K562 (cell line): ENCODE data around the gene GGA2. TPM values are rescaled to one million over a fixed set of nuclear protein-coding genes. Genes with fewer than 3 reads are reported as not detected.

Experiments used
- CXXC5 ChIP-seq: fragments of 250-450 bp; sonication (Bioruptor Pico); IDR thresholded peaks from 2 replicates; pipeline ENCODE4 v1.8.0; 2022; ENCODE audit warnings: inconsistent platforms, mild to moderate bottlenecking, moderate library complexity
- EP400 ChIP-seq: fragments of 450-650 bp; IDR thresholded peaks from 2 replicates; pipeline ENCODE4 v1.6.1; 2017; ENCODE audit warnings: antibody characterized with exemption, mild to moderate bottlenecking, moderate library complexity
- EWSR1 ChIP-seq: fragments of 450-650 bp; IDR thresholded peaks from 2 replicates; pipeline ENCODE4 v1.6.1; 2018; ENCODE audit warnings: borderline replicate concordance, mild to moderate bottlenecking, low read depth, moderate library complexity; ENCODE audit not compliant: partially characterized antibody
- FOXK1 ChIP-seq: sonication (generic); formaldehyde crosslinking; IDR thresholded peaks from 2 replicates; pipeline ENCODE4 v1.8.0; 2022; ENCODE audit warnings: missing genetic modification reagents, mild to moderate bottlenecking, borderline replicate concordance
- GTF2A2 ChIP-seq: IDR thresholded peaks from 2 replicates; pipeline ENCODE4 v1.6.1; 2016; ENCODE audit warnings: mild to moderate bottlenecking, missing genetic modification characterization, missing compliant biosample characterization
- HNRNPL ChIP-seq: fragments of 200-400 bp; formaldehyde crosslinking; IDR thresholded peaks from 2 replicates; pipeline ENCODE4 v1.6.1; 2017; ENCODE audit warnings: low read depth, mild to moderate bottlenecking, low read length
- IFI16 ChIP-seq: fragments of 250-450 bp; sonication (Bioruptor Pico); IDR thresholded peaks from 2 replicates; pipeline ENCODE4 v2.1.2; 2022; ENCODE audit warnings: mild to moderate bottlenecking, inconsistent platforms
- KDM1A ChIP-seq, 2 experiments: fragments of 450-650 bp; IDR thresholded peaks; 2 replicates each; pipeline ENCODE4 v1.6.1; 2016; ENCODE audit warnings: mild to moderate bottlenecking in 2 of 2
- KLF13 ChIP-seq: fragments of 450-650 bp; IDR thresholded peaks from 2 replicates; pipeline ENCODE4 v1.6.1; 2016; ENCODE audit warnings: missing genetic modification characterization, low read depth, mild to moderate bottlenecking, missing compliant biosample characterization, moderate library complexity, borderline replicate concordance
- MBD2 ChIP-seq: sonication (generic); IDR thresholded peaks from 2 replicates; pipeline ENCODE4 v1.6.1; 2016; ENCODE audit warnings: low read depth, borderline replicate concordance
- MCM5 ChIP-seq: fragments of 450-650 bp; IDR thresholded peaks from 2 replicates; pipeline ENCODE4 v1.6.1; 2016; ENCODE audit warnings: low read depth
- MEIS2 ChIP-seq: fragments of 450-650 bp; IDR thresholded peaks from 2 replicates; pipeline ENCODE4 v1.6.1; 2014; ENCODE audit warnings: mild to moderate bottlenecking; ENCODE audit not compliant: partially characterized antibody
- NCOA1 ChIP-seq: fragments of 450-650 bp; IDR thresholded peaks from 2 replicates; pipeline ENCODE4 v1.6.1; 2016; ENCODE audit warnings: low read depth
- NCOA2 ChIP-seq, 2 experiments: fragments of 450-650 bp; IDR thresholded peaks; 2 replicates each; pipeline ENCODE4 v1.6.1; 2018; ENCODE audit warnings: mild to moderate bottlenecking in 2 of 2, moderate library complexity in 1 of 2; ENCODE audit not compliant: partially characterized antibody in 2 of 2
- RAD21 ChIP-seq, 2 experiments: fragments of 250-450 bp in 1 of 2; fragments of 450-650 bp in 1 of 2; sonication (Bioruptor Pico) in 1 of 2; formaldehyde crosslinking in 1 of 2; IDR thresholded peaks in 1 of 2; conservative IDR thresholded peaks in 1 of 2; 2 replicates each; pipeline versions ENCODE4 v1.4.0 to v1.8.0; 2020 to 2022; ENCODE audit warnings: mild to moderate bottlenecking in 2 of 2, moderate library complexity in 1 of 2
- RBBP5 ChIP-seq: fragments of 200-600 bp; sonication (generic); IDR thresholded peaks from 2 replicates; pipeline ENCODE4 v1.6.1; 2012; ENCODE audit warnings: borderline replicate concordance, mild to moderate bottlenecking, low read length, control low read depth, inconsistent platforms; ENCODE audit not compliant: insufficient read depth, poor library complexity, severe bottlenecking
- RCOR1 ChIP-seq, 2 experiments: IDR thresholded peaks; 2 replicates each; pipeline ENCODE4 v1.6.1; 2012; ENCODE audit warnings: low read depth in 2 of 2, low read length in 2 of 2, borderline replicate concordance in 1 of 2, improper control_type of control experiment in 1 of 2
- SRSF9 ChIP-seq: fragments of 200-400 bp; formaldehyde crosslinking; IDR thresholded peaks from 2 replicates; pipeline ENCODE4 v1.6.1; 2017; ENCODE audit warnings: low read depth, low read length, borderline replicate concordance
- ZC3H4 ChIP-seq: sonication (generic); formaldehyde crosslinking; IDR thresholded peaks from 2 replicates; pipeline ENCODE4 v1.9.0; 2021; ENCODE audit warnings: missing genetic modification reagents, borderline replicate concordance
- ZEB2 ChIP-seq: fragments of 450-650 bp; IDR thresholded peaks from 2 replicates; pipeline ENCODE4 v1.6.1; 2016
- ZNF134 ChIP-seq: fragments of 250-450 bp; sonication (Bioruptor Pico); conservative IDR thresholded peaks from 2 replicates; pipeline ENCODE4 v1.4.0; 2020
- ZNF717 ChIP-seq: fragments of 250-450 bp; sonication (Bioruptor Pico); IDR thresholded peaks from 2 replicates; pipeline ENCODE4 v1.5.0; 2021
- polyA plus RNA-seq, 8 experiments: library from polyadenylated mRNA; depleted of rRNA in 4 of 8; stranded (reverse) in 5 of 8; unstranded in 3 of 8; fragments of >200 nt; fragmentation: Nextera tagmentation in 2 of 8; fragmentation: Illumina TruSeq in 1 of 8; extraction: Ambion mirVana in 2 of 8; extraction: Trizol in 1 of 8; gene quantifications; 2 replicates each; pipeline versions ENCODE4 v1.2.1 to v1.2.3, GENCODE V29; 2011 to 2014; ENCODE audit warnings: inconsistent platforms in 1 of 8, missing spikeins in 1 of 8
- total RNA-seq, 7 experiments: library from RNA; depleted of rRNA in 6 of 7; stranded (reverse); fragments of >200 nt in 6 of 7; fragmentation: Illumina TruSeq in 2 of 7; extraction: Trizol in 2 of 7; gene quantifications; 2 replicates each; pipeline versions ENCODE4 v1.2.1 to v1.2.3, GENCODE V29; 2011 to 2021; ENCODE audit warnings: low replicate concordance in 1 of 7
- TF ChIP-seq, protein P1 (sequence below): fragments of 250-450 bp; sonication (Bioruptor Pico); IDR thresholded peaks from 2 replicates; pipeline ENCODE4 v1.8.0; 2021; ENCODE audit warnings: borderline replicate concordance, mild to moderate bottlenecking, moderate library complexity; ENCODE audit not compliant: poor library complexity, severe bottlenecking
- TF ChIP-seq, protein P2 (sequence below): sonication (generic); formaldehyde crosslinking; IDR thresholded peaks from 2 replicates; pipeline ENCODE4 v1.8.1; 2023; ENCODE audit warnings: mild to moderate bottlenecking, missing genetic modification reagents

The GGA2 gene
- total and polyA plus RNA-seq, 9 of the 15 experiments (the other 6 are each of a cell fraction or from before 2014, with no cell fraction given): 11.9 to 133 (median 66.3) TPM

- peak; percentile 57 for TF ChIP-seq MBD2
- TF ChIP-seq ZNF134: peak; percentile 50; the same call in 1 of the 2 replicates
- TF ChIP-seq GTF2A2 (tag): no peak; the same call in 1 of the 2 replicates
- no peak for TF ChIP-seq NCOA2 (IDR thresholded peaks at IDR 0.05; ENCODE audit: partially characterized antibody in 2 of 2)
- TF ChIP-seq KLF13: peak; percentile 100
- peak; percentile 32 for TF ChIP-seq MEIS2
- no peak for TF ChIP-seq IFI16 (CRISPR knock-in tag)
- no peak for TF ChIP-seq HNRNPL
- TF ChIP-seq, protein P1, sequence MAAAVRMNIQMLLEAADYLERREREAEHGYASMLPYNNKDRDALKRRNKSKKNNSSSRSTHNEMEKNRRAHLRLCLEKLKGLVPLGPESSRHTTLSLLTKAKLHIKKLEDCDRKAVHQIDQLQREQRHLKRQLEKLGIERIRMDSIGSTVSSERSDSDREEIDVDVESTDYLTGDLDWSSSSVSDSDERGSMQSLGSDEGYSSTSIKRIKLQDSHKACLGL (CRISPR knock-in tag): peak; percentile 93
- TF ChIP-seq RBBP5: peak; percentile 78
- TF ChIP-seq ZC3H4 (CRISPR knock-in tag): no peak
- peak in 1 of 2 experiments; percentile 97 for TF ChIP-seq RCOR1 (IDR thresholded peaks at IDR 0.05; ENCODE audit: borderline replicate concordance in 1 of 2, low read depth in 2 of 2, low read length in 2 of 2)
- TF ChIP-seq KDM1A (IDR thresholded peaks at IDR 0.05): peak; percentile 96 to 98
- no peak; the same call in 1 of the 2 replicates for TF ChIP-seq NCOA1
- TF ChIP-seq EWSR1: no peak
- TF ChIP-seq ZEB2: no peak
- peak; percentile 62 to 68 for TF ChIP-seq RAD21 (CRISPR knock-in tag; conservative IDR thresholded peaks at IDR 0.05 in 1 of 2, IDR thresholded peaks at IDR 0.05 in 1 of 2)
- no peak for TF ChIP-seq MCM5
- TF ChIP-seq SRSF9: no peak
- peak; percentile 69; the same call in 1 of the 2 replicates for TF ChIP-seq FOXK1 (CRISPR knock-in tag)
- TF ChIP-seq EP400: peak; percentile 100
- TF ChIP-seq CXXC5 (CRISPR knock-in tag): peak; percentile 90
- TF ChIP-seq, protein P2, sequence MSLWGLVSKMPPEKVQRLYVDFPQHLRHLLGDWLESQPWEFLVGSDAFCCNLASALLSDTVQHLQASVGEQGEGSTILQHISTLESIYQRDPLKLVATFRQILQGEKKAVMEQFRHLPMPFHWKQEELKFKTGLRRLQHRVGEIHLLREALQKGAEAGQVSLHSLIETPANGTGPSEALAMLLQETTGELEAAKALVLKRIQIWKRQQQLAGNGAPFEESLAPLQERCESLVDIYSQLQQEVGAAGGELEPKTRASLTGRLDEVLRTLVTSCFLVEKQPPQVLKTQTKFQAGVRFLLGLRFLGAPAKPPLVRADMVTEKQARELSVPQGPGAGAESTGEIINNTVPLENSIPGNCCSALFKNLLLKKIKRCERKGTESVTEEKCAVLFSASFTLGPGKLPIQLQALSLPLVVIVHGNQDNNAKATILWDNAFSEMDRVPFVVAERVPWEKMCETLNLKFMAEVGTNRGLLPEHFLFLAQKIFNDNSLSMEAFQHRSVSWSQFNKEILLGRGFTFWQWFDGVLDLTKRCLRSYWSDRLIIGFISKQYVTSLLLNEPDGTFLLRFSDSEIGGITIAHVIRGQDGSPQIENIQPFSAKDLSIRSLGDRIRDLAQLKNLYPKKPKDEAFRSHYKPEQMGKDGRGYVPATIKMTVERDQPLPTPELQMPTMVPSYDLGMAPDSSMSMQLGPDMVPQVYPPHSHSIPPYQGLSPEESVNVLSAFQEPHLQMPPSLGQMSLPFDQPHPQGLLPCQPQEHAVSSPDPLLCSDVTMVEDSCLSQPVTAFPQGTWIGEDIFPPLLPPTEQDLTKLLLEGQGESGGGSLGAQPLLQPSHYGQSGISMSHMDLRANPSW (CRISPR knock-in tag): no peak
- TF ChIP-seq ZNF717 (CRISPR knock-in tag): no peak
These were observed 46.8 kb upstream of the GGA2 start, which contains the start of the genes EARS2 and UBFD1 (continued) for GRCh38 chr16:23556881-23557778.
